Caco-2 (cell line): ENCODE measurements around the gene CARD18. TPM values are rescaled to one million over a fixed set of nuclear protein-coding genes. Genes with fewer than 3 reads are reported as not detected.

ENCODE experiments used
- BruUV-seq: library from RNA; stranded (reverse); fragments of 400-500 nt; replicated peaks from 2 replicates; lab custom pipeline; 2021; lab: Mats Ljungman, UMichigan
- CTCF ChIA-PET: fragments of 300-600 bp; sonication (Branson Sonifier 250); formaldehyde crosslinking; loops from one replicate; lab custom pipeline; 2022; ENCODE audit warnings: antibody characterized with exemption; lab: Charles Lee
- POLR2A ChIA-PET: fragments of 300-600 bp; sonication (Branson Sonifier 250); formaldehyde crosslinking; loops from one replicate; lab custom pipeline; 2022; ENCODE audit warnings: antibody characterized with exemption; lab: Charles Lee
- DNase-seq, 2 experiments: peaks; one replicate each; pipeline versions ENCODE4 v3.0.0 to v3.0.0-alpha.2; 2020 to 2022
- H3K27me3 ChIP-seq: replicated peaks from 2 replicates; pipeline ENCODE4 v1.6.0; 2011; ENCODE audit warnings: low read length; ENCODE audit not compliant: control insufficient read depth, insufficient read depth
- H3K36me3 ChIP-seq: 2 replicates; pipeline ENCODE4 v1.5.1; 2011; ENCODE audit warnings: low read length; ENCODE audit not compliant: control insufficient read depth, insufficient read depth
- H3K4me1 ChIP-seq: fragments of 250-450 bp; sonication (Bioruptor Pico); 2 replicates; pipeline ENCODE4 v1.5.1; 2020; ENCODE audit warnings: mild to moderate bottlenecking
- H3K4me3 ChIP-seq: 2 replicates; pipeline ENCODE4 v1.5.1; 2011; ENCODE audit warnings: low read depth, mild to moderate bottlenecking, control low read depth, low read length
- H3K9me3 ChIP-seq: fragments of 250-450 bp; sonication (Bioruptor Pico); 2 replicates; pipeline ENCODE4 v1.5.1; 2020; ENCODE audit warnings: mild to moderate bottlenecking, moderate library complexity
- H3K27ac Mint-ChIP-seq: one replicate; pipeline ENCODE4 v1.8.0; 2022; ENCODE audit warnings: mixed read lengths; ENCODE audit not compliant: unreplicated experiment
- H3K27me3 Mint-ChIP-seq: one replicate; pipeline ENCODE4 v1.8.0; 2022; ENCODE audit warnings: mixed read lengths; ENCODE audit not compliant: insufficient read depth, unreplicated experiment
- H3K36me3 Mint-ChIP-seq: one replicate; pipeline ENCODE4 v1.8.0; 2022; ENCODE audit warnings: mild to moderate bottlenecking, mixed read lengths; ENCODE audit not compliant: insufficient read depth, unreplicated experiment
- H3K4me1 Mint-ChIP-seq: one replicate; pipeline ENCODE4 v1.8.0; 2022; ENCODE audit warnings: low read depth, mixed read lengths; ENCODE audit not compliant: unreplicated experiment
- H3K4me3 Mint-ChIP-seq: one replicate; pipeline ENCODE4 v1.8.0; 2022; ENCODE audit warnings: mild to moderate bottlenecking, moderate library complexity, mixed read lengths; ENCODE audit not compliant: unreplicated experiment
- H3K9me3 Mint-ChIP-seq: one replicate; pipeline ENCODE4 v1.8.0; 2022; ENCODE audit warnings: mixed read lengths; ENCODE audit not compliant: unreplicated experiment
- CTCF ChIP-seq, 2 experiments: fragments of 200-600 bp in 1 of 2; IDR thresholded peaks; 1 replicate in 1 of 2; 2 replicates in 1 of 2; pipeline versions ENCODE4 v1.5.1 to v1.8.0; 2011 to 2022; ENCODE audit warnings: antibody characterized with exemption in 1 of 2, control low read depth in 1 of 2, inconsistent platforms in 1 of 2, low read depth in 1 of 2, low read length in 1 of 2, mild to moderate bottlenecking in 1 of 2, moderate library complexity in 1 of 2; ENCODE audit not compliant: insufficient read depth in 1 of 2, severe bottlenecking in 1 of 2, unreplicated experiment in 1 of 2
- intact Hi-C: fragments of 100-400 bp; cut with micrococcal nuclease; formaldehyde crosslinking; loops from one replicate; pipeline ENCODE4 v1.10.0; 2022; ENCODE audit not compliant: unreplicated experiment
- total RNA-seq: library from RNA; stranded (reverse); gene quantifications from 2 replicates; pipeline ENCODE4 v1.2.3, GENCODE V29; 2022

The CARD18 gene
- total RNA-seq, 1 experiment from 2014 or later, result not detected

DNA sequence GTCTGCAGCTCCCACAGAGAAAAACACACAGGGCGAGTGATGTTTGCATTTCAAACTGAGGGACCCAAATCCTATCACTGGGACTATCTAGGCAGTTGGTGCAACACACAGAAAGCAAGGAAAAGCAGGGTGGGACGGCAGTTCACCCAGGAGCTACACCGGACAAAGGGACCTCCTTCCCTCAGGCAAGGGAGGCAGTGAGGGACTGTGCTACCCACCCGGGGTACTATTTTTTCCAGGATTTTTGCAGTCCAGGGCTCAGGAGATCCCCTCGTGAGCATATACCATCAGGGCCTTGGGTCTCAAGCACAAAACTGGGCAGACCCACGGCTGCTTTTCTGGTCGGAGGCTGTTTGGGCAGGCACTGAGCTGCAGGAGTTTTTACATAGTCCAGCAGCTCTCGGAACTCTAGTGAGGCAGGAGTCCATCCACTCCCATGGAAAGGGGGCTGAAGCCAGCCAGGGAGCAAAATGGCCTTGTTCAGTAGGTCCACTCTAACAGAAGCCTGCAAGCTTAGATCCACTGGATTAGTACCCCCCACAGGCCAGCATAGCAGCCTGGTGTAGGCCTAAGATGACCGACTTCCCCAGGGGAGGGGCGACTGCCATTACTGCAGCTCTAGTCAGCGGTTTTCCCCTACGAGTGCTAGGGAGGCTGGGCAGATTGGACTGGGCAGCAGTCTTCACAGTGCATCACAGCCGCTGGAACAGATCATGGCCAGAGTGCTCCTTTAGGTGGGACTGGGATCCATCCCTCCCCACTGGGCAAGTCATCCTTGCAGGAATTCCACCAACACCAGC is 28.2 kb downstream of the CARD18 start:
- Histone ChIP-seq H3K27me3 (no peaks in the 10 kb centered on the region), H3K36me3 (no peaks in the 10 kb centered on the region), H3K4me3 (no peak overlapping the region), H3K4me1 (no peaks in the 10 kb centered on the region), H3K9me3 (no peaks in the 10 kb centered on the region)
- ChIA-PET CTCF (no interaction called here), POLR2A (no interaction called here)
- H3K9me3 Mint-ChIP-seq, result no peaks in the 10 kb centered on the region
- H3K4me1 Mint-ChIP-seq, result peaks cover 6% of the 10 kb centered on the region
- TF ChIP-seq CTCF (IDR thresholded peaks at IDR 0.05; ENCODE audit: insufficient read depth in 1 of 2, low read depth in 1 of 2, low read length in 1 of 2, severe bottlenecking in 1 of 2, unreplicated experiment in 1 of 2), result no peak
- no peak overlapping the region for H3K4me3 Mint-ChIP-seq
- H3K27me3 Mint-ChIP-seq, result no peaks in the 10 kb centered on the region
- no peak for DNase-seq
- no peak overlapping the region for H3K27ac Mint-ChIP-seq
- no TSS peak for BruUV-seq
- intact Hi-C loops, result no loop called here
- H3K36me3 Mint-ChIP-seq, result no peaks in the 10 kb centered on the region

GRCh38 chr11:105110688-105111030 is 28.9 kb downstream of the CARD18 start:
- intact Hi-C loops, result no loop called here
- BruUV-seq, result no TSS peak
- Histone ChIP-seq H3K36me3 (no peaks in the 10 kb centered on the region), H3K4me3 (no peak overlapping the region), H3K27me3 (no peaks in the 10 kb centered on the region), H3K4me1 (0 out of 2 replicates have a peak, but pooled peaks cover 4% of the 10 kb centered on the region), H3K9me3 (no peaks in the 10 kb centered on the region)
- no peaks in the 10 kb centered on the region for H3K9me3 Mint-ChIP-seq
- no peak for DNase-seq
- TF ChIP-seq CTCF (IDR thresholded peaks at IDR 0.05; ENCODE audit: insufficient read depth in 1 of 2, low read depth in 1 of 2, low read length in 1 of 2, severe bottlenecking in 1 of 2, unreplicated experiment in 1 of 2), result no peak
- CTCF ChIA-PET, result no interaction called here
- H3K27ac Mint-ChIP-seq, result no peak overlapping the region
- no peak overlapping the region for H3K4me3 Mint-ChIP-seq
- no peaks in the 10 kb centered on the region for H3K36me3 Mint-ChIP-seq
- POLR2A ChIA-PET, result no interaction called here
- H3K27me3 Mint-ChIP-seq, result no peaks in the 10 kb centered on the region
- peaks cover 6% of the 10 kb centered on the region for H3K4me1 Mint-ChIP-seq

- no peak overlapping the region for H3K27ac Mint-ChIP-seq
- BruUV-seq, result no TSS peak
Measured at GRCh38 chr11:105109855-105110687, 29.5 kb downstream of the CARD18 start.

More at GRCh38 chr11:105109855-105110687, 29.5 kb downstream of the CARD18 start:
- no peaks in the 10 kb centered on the region for H3K27me3 ChIP-seq
- no peak for DNase-seq
- H3K9me3 ChIP-seq, result no peaks in the 10 kb centered on the region
- intact Hi-C loops, result no loop called here
- H3K27me3 Mint-ChIP-seq, result no peaks in the 10 kb centered on the region
- TF ChIP-seq CTCF (IDR thresholded peaks at IDR 0.05; ENCODE audit: insufficient read depth in 1 of 2, low read depth in 1 of 2, low read length in 1 of 2, severe bottlenecking in 1 of 2, unreplicated experiment in 1 of 2), result no peak
- POLR2A ChIA-PET, result no interaction called here
- H3K4me1 ChIP-seq, result 0 out of 2 replicates have a peak, but pooled peaks cover 4% of the 10 kb centered on the region
- no peak overlapping the region for H3K4me3 ChIP-seq
- CTCF ChIA-PET, result no interaction called here
- no peaks in the 10 kb centered on the region for H3K9me3 Mint-ChIP-seq
- peaks cover 6% of the 10 kb centered on the region for H3K4me1 Mint-ChIP-seq
- H3K36me3 Mint-ChIP-seq, result no peaks in the 10 kb centered on the region
- no peaks in the 10 kb centered on the region for H3K36me3 ChIP-seq
- no peak overlapping the region for H3K4me3 Mint-ChIP-seq
